Measurements from ENCODE around the gene RBM43.

GRCh38 chr2:151267537-151267936 is 5.9 kb upstream of the RBM43 start:
- no peak for TF ChIP-seq EZH2 (IDR thresholded peaks at IDR 0.05; ENCODE audit: borderline replicate concordance)
- TF ChIP-seq, protein P1, sequence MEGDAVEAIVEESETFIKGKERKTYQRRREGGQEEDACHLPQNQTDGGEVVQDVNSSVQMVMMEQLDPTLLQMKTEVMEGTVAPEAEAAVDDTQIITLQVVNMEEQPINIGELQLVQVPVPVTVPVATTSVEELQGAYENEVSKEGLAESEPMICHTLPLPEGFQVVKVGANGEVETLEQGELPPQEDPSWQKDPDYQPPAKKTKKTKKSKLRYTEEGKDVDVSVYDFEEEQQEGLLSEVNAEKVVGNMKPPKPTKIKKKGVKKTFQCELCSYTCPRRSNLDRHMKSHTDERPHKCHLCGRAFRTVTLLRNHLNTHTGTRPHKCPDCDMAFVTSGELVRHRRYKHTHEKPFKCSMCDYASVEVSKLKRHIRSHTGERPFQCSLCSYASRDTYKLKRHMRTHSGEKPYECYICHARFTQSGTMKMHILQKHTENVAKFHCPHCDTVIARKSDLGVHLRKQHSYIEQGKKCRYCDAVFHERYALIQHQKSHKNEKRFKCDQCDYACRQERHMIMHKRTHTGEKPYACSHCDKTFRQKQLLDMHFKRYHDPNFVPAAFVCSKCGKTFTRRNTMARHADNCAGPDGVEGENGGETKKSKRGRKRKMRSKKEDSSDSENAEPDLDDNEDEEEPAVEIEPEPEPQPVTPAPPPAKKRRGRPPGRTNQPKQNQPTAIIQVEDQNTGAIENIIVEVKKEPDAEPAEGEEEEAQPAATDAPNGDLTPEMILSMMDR (IDR thresholded peaks at IDR 0.05; ENCODE audit: poor library complexity), result no peak
- TF ChIP-seq EZH2phosphoT487 (IDR thresholded peaks at IDR 0.05; ENCODE audit: low read depth, severe bottlenecking, unreplicated experiment), result no peak

Data from hepatocyte (in vitro differentiated cells).